ENCODE measurements around the gene DPP7.
"Not testable (repeated sequence)": the region's sequence is repeated elsewhere in the genome, so short reads cannot be mapped to it uniquely, and the experiment has no call there.

Gene DPP7

DNA sequence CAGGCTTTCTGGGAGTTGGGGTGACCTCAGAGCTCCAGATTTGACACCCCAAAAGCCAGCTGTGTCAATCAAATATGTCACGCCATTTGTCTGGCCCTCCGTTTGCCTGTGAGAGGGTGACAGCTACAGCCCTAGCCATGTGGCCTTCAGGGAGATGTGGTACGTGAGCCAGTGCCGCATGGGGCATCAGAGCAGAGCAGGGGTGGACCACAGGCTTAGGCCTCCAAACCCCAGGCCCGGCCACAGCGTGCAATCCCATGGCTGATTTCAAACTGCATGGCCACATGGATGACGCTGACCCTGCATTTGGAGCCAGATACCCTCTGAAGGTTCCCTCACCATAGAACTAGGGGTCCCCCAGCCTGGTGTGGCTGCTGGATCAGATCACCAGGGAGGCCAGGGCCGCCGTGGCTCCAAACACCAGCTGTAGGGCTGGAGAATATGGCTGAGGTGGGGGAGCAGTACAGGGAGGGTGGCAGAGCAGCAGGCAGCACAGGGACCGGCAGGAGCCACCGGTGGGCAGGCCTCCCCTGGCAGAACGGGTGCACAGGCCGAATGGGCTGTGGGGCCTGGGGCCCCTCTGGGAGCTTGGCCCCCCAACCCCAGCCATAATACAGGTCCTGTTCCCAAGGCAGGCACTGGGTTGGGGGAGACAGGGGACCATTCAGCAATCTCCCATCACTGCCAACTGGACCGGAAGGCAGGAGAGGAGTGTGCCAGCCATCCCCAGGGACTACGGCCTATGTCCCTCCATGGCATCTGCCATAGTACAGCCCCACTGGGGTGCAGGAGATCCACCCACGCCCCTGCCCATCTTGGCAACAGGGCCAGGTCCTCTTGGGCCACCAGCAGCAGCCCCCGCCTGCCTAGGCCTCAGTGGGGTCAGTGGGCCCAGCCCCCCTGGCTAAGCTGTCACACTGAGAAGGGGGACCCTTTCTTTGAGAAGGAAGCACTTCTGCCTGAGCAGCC, 45.7 kb downstream of the DPP7 start:
- no peak for DNase-seq

DNA sequence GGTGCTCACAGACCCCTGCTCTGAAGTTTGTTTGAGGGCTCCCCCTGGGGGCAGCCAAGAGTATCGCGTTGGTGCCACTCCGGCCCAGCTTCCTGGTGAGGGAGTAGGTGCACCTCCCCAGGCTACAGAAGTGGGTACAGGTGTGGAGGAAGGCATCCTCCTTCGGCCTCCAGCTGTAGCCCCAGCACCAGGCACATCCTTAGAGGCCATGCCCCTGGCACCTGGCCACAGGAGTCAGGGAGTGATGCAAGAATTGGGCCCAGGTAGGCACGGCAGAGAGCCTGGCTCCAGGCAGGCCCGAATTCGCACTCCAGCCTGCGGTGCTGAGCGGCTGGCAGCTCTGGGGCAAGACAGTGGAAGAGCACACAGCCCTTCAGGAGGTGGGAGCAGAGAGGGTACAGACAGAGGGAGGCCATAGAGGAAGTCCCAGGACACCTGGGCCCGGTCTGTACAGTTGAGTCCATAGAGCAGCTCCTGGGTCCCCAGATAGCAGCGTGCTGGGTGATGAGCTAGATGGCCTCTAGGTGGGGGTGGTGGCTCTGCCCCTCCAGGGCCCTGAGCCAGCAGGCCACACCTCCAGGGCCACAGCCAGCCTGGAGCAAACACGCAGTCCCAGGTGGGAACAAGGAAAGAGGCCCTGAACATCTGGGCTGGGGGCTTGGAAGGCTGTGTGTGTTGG, 46.5 kb downstream of the DPP7 start:
- DNase-seq = no peak

DNA sequence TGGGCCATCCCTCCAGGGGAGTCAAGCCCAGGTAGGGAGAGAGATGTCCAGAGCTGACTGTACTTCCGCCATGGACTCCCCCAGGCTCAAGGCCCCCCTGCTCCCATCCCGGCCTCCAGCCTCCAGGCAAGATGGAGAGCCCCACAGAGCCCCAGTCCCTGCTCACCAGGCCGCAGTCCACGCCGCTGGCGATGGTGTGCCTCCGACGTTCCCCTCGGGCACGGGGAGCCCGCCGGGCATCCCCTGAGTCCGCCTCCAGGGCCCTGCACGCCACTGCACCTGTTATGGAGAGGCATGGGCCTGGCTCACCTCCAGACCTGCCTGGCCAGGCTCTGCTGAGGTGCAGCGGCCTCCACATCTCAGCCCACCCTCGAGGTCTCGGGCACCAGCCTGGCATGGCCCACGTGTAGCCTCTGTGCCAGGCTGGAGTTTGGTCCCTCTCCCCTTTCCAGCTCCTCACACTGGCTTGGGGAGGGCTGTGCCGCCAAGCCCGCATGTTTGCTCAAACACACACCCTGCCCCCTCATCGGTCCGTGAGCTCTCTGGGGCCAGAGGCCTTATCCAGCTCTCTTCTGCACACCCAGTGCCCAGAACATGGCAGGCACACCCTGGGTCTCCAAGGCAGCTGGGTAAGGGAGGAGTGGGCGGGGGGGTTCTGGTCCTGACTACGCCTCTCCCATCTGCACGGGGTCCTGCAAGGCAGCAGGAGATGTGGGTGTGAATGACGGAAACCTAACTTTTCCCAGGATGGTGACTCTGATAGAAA, 48.3 kb downstream of the DPP7 start:
- DNase-seq = no peak

DNA sequence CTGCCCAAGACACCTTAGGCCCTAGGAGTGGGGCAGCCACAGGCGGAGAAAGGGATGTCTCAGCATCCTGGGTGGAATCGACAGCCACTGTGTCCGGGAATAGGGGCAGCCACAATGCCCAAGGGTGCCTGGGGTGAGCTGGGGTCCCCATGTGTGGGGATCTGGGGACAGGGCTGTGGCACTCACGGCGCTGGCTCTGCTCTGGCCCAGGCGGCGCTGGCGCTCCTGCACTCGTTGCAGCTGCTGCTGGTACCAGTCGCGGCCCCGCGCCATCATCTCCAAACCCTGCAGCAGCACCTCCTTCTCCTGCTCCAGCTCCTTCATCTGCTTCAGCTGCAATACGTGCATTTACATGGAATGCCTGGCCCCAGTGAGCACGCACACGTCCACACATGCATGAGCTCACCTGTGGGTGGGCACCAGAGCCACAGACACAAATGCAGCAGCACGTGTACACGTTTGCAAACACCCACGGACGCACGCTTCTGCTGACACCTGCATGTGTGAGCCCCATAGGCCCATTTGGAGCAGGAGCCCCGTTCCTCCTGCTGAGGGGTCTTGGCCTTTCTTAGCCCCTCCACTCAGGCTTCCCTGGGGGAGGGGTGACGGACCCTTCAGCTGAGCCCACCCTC, 49.1 kb downstream of the DPP7 start:
- no peak for DNase-seq

DNA sequence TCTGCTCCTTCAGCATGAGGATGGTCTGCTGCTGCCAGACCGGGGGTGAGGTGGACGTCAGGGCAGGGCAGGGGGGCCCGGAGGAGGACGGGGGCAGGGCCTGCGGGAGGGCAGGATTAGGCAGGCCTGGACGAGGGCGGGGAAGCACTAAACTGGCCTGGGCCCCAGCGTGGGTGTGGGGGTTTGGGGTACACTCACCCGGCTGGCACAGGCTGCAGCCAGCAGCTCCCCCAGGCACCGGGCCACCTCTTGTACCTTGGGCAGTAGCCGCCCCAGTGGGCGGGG, 49.7 kb downstream of the DPP7 start:
- no peak for DNase-seq

DNA sequence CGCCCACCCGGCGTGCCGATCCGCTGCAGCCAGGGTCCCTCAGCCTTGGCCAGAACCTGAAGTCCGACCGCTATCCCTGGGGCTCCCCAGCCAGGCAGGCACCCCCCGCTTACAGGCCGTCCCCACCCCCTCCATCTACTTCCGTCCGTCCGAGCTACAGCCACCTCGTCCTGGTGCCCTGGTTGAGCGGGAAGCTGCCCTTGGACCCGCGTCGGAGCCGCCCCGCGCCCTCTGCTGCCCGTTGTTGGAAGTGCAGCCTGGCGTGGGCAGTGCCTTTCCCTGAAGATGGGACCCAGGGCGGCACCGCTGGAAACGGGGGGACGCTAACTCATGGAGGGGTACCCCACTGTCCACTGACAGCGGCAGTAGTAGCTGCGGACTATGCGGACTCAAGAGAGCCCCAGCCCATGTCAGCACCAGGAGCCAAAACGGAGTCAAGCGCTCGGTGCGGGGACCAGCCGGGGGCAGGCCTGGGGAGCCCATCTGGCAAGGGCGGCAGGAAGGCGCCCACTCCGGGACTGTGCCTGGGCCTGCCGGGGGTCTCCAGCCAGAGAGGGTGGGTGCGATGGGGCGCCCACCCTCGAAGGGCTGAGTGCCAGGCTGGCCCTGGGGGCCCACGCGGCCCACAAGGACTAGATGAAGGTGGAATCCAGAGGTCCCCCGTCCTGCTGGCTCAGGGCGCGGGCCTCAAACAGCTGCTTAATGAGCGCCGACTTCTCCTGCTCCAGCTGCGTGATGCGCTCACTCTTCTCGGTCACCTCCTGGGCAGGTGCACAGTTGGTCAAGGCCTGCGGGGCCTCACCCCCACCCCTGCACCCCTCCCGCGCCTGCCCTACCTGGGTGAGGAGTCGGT, 50.3 kb downstream of the DPP7 start:
- DNase-seq = no peak

DNA sequence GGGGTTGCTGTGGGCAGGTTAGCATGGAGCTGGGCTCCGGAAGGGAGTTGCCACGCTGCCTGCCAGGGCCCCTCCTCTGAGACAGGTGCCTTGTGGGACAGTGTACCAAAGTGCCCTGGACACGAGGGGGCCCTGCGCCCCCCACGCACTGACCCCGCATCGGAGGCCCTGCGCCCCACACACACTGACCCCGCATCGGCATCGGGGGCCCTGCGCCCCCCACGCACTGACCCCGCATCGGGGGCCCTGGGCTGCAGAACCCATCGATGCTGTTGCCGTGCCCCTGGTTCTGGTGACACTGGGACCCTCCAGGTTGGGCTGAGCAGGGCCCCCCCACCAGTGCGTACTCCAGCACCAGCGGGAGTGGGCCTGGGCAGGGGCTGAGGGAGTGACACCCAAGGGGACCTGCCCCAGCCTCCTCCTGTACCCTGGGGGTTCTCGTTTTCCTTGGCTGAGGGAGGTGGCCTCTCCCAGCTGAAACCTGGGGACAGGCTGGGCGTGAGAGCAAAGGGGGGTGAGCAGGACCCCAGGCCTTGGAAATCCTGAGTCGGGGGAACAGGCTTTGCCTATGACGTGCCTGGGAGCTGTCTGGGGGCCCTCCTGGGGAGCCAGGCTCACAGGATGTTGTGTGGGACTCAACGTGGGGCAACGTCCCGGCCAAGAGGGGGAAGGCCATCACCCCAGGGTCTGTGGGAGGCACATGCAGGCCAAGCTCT, 51.1 kb downstream of the DPP7 start:
- no peak for DNase-seq

DNA sequence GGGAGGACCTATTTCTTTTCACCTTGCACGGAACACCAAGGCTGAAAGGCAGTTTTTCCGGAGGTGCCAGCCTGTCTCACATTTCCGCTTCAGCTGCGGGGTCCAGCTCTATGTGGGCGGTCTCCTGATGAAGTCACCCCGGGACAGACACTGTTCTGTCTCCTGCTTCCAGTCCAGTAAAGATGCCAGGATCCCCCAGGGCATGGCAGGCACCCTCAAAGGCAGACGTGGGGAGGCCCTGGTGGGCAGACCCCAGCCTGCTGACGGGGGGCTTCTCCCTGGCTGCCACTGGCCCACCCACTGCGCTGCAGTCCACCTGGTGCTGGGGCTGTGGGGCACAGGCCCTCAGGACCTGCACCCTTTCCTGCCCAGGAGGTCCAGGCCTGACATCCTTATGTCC, 51.7 kb downstream of the DPP7 start:
- not testable (repeated sequence) for DNase-seq

DNA sequence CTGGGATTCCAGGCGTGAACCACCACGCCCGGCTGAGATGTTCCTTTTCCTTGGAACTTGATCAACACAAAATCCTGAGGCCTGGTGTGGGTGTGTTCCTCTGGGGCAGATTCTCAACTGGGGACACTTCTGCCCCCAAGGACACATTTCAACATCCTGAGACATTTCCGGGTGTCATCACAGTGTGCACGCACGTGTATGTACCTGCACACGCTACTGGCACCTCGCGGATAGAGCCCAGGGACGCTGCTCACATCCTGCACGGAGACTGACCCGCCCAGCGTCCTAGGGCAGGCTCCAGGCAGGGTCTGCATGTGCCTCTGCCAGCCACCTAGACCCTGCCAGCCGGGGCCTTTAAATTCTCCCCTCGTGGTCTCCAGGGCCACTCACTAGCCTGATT, 52.1 kb downstream of the DPP7 start:
- no peak for DNase-seq
